CD4-positive, alpha-beta memory T cell (primary cell): Measurements from ENCODE around the gene SERINC3. TPM values are rescaled to one million over a fixed set of nuclear protein-coding genes. Genes with fewer than 3 reads are reported as not detected.

Experiments
- CTCF ChIA-PET: fragments of 350-600 bp; sonication (Branson Sonifier 250); formaldehyde crosslinking; loops from one replicate; lab custom pipeline; 2021; ENCODE audit warnings: inconsistent platforms; ENCODE audit not compliant: partially characterized antibody; lab: Charles Lee
- POLR2A ChIA-PET: fragments of 350-600 bp; sonication (Branson Sonifier 250); formaldehyde crosslinking; loops from one replicate; lab custom pipeline; 2021; ENCODE audit not compliant: partially characterized antibody; lab: Charles Lee
- DNase-seq, 5 donors: peaks; one replicate each; pipeline versions ENCODE4 v3.0.0 to v3.0.0-alpha.2; 2020 to 2022; ENCODE audit warnings: mixed read lengths in 1 of 5
- H3K27ac ChIP-seq: one replicate; pipeline ENCODE4 v1.7.0; 2013; ENCODE audit warnings: low read depth, low read length
- H3K27me3 ChIP-seq: 2 replicates; pipeline ENCODE4 v1.7.0; 2013; ENCODE audit warnings: mild to moderate bottlenecking, low read length, moderate library complexity; ENCODE audit not compliant: insufficient read depth
- H3K36me3 ChIP-seq: 2 replicates; pipeline ENCODE4 v1.7.0; 2013; ENCODE audit warnings: mild to moderate bottlenecking, low read length, moderate library complexity; ENCODE audit not compliant: insufficient read depth
- H3K4me1 ChIP-seq: 2 replicates; pipeline ENCODE4 v1.7.0; 2013; ENCODE audit warnings: mild to moderate bottlenecking, low read length, moderate library complexity; ENCODE audit not compliant: insufficient read depth
- H3K4me3 ChIP-seq, 2 donors: one replicate each; pipeline ENCODE4 v1.7.0; 2013; ENCODE audit warnings: low read length in 2 of 2, mild to moderate bottlenecking in 1 of 2
- H3K9me3 ChIP-seq, 2 donors: one replicate each; pipeline ENCODE4 v1.7.0; 2013; ENCODE audit warnings: low read length in 2 of 2, control low read depth in 1 of 2; ENCODE audit not compliant: control insufficient read depth in 1 of 2
- H3K27ac Mint-ChIP-seq, 7 donors: one replicate each; pipeline ENCODE4 v1.8.0; 2020 to 2021; ENCODE audit warnings: mixed read lengths in 7 of 7, mild to moderate bottlenecking in 6 of 7, inconsistent platforms in 3 of 7, moderate library complexity in 3 of 7
- H3K27me3 Mint-ChIP-seq, 2 donors: one replicate each; pipeline ENCODE4 v1.8.0; 2020 to 2021; ENCODE audit warnings: mixed read lengths in 2 of 2
- H3K36me3 Mint-ChIP-seq, 2 donors: one replicate each; pipeline ENCODE4 v1.8.0; 2020 to 2021; ENCODE audit warnings: mixed read lengths in 2 of 2, inconsistent platforms in 1 of 2, mild to moderate bottlenecking in 1 of 2
- H3K4me1 Mint-ChIP-seq, 4 donors: one replicate each; pipeline ENCODE4 v1.8.0; 2020 to 2021; ENCODE audit warnings: mixed read lengths in 4 of 4, mild to moderate bottlenecking in 1 of 4
- H3K4me3 Mint-ChIP-seq, 8 donors: one replicate each; pipeline ENCODE4 v1.8.0; 2020 to 2021; ENCODE audit warnings: mixed read lengths in 8 of 8, mild to moderate bottlenecking in 7 of 8, moderate library complexity in 6 of 8, inconsistent platforms in 3 of 8
- H3K9me3 Mint-ChIP-seq, 8 donors: one replicate each; pipeline ENCODE4 v1.8.0; 2020 to 2021; ENCODE audit warnings: mixed read lengths in 8 of 8, mild to moderate bottlenecking in 5 of 8, inconsistent platforms in 3 of 8, moderate library complexity in 1 of 8
- intact Hi-C: fragments of 100-400 bp; cut with micrococcal nuclease; formaldehyde crosslinking; loops from one replicate; pipeline ENCODE4 v1.15.1; 2023
- polyA plus RNA-seq, 2 donors: library from polyadenylated mRNA; unstranded; fragments of 300-500 nt; fragmentation: Illumina TruSeq; gene quantifications; one replicate each; pipeline ENCODE4 v1.2.3, GENCODE V29; 2021
- total RNA-seq, 2 experiments: library from RNA; stranded (reverse); gene quantifications; one replicate each; pipeline ENCODE4 v1.2.3, GENCODE V29; 2021

The SERINC3 gene
- total and polyA plus RNA-seq, 4 experiments from 2014 or later = 84.8 to 212 (median 137) TPM

DNA sequence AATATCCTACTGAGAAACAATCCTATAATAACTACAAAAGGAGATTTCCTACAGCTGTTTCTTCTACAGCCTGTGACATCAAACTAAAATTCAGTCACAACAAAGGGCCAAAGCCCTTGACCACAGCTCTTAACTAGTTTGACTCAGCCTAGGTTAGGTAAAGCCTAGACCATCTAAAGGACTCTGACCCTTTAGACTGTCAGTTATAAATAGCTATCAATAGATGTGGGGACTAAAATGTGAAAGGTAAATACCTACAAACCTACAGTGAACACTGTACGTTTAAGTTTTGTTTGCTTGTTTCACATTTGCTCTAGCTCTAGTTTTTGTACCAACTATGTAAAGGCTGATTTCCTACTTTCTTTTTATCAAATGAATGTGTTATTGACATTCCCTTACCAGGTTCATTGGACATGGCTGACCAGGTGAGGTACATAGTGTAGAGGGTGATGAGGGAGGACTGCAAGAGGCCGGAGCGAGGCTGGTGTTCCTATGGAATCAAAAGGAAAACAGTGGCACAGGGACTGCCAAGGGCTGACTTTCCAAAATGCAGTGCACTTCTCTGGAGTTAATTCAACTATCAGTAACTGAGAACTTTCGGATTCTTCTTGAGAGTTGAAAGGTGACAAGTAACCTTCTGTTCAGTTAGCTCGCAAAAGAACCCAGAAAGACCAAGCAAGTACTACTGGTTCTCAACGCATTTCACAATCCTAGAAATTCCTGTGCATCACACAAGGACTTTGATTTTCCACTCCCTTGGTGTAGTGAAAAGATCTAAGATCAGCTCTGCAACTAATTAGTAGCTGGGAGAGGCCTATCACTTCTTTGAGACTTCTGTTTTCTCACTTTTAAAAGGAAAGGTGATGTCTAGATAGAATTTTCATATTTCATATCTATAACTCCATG, 17.2 kb downstream of the SERINC3 start:
- H3K36me3 ChIP-seq = peaks cover 68% of the 10 kb centered on the region
- CTCF ChIA-PET = interaction anchor here (1.3 kb wide), 1 partner anchor 17 kb away, joined by 5 read pairs; the partner anchor contains the start of gene SERINC3
- Mint-ChIP-seq H3K36me3 (peaks cover 51 to 73% of the 10 kb centered on the region in 2 donors), H3K27ac (peak overlapping the region in 2 of 7 donors; percentile 43 to 60), H3K4me1 (peaks cover 0 to 2% (median under 1%) of the 10 kb centered on the region in 4 donors), H3K27me3 (no peaks in the 10 kb centered on the region), H3K4me3 (no peak overlapping the region), H3K9me3 (no peaks in the 10 kb centered on the region)
- no peaks in the 10 kb centered on the region for H3K9me3 ChIP-seq
- intact Hi-C loops = no loop called here
- H3K27ac ChIP-seq = no peak overlapping the region
- DNase-seq = no peak
- H3K4me1 ChIP-seq = no peaks in the 10 kb centered on the region
- H3K27me3 ChIP-seq = no peaks in the 10 kb centered on the region
- no peak overlapping the region for H3K4me3 ChIP-seq
- POLR2A ChIA-PET = no interaction called here

DNA sequence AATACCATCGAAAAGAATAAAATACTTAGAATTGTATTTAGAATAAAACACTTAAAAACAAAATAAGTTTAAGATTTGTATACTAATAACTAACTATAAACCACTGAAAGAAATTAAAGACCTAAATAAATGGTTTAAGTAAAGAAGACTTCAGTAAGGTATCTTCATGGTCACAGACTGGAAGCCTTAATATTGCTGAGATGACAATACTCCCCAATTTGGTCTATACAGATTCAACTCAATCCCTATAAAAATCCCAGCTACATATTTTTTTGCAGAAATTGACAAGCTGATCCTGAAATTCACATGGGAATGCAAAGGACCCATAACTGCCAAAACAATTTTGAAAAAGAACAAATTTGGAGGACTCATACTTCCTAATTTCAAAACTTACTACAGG, 18.9 kb downstream of the SERINC3 start:
- ChIA-PET CTCF (no interaction called here), POLR2A (interaction anchor here (0.7 to 1.2 kb wide), 2 partner anchors 18 to 28 kb away, joined by 3 to 5 read pairs; partner anchors contain the start of gene SERINC3)
- peaks cover 54 to 73% of the 10 kb centered on the region in 2 donors for H3K36me3 Mint-ChIP-seq
- intact Hi-C loops = no loop called here
- H3K4me3 ChIP-seq = no peak overlapping the region
- H3K36me3 ChIP-seq = peaks cover 72% of the 10 kb centered on the region
- no peak for DNase-seq
- H3K4me1 ChIP-seq = no peaks in the 10 kb centered on the region
- H3K9me3 Mint-ChIP-seq = no peaks in the 10 kb centered on the region
- H3K27me3 ChIP-seq = no peaks in the 10 kb centered on the region
- peak overlapping the region in 2 of 7 donors; percentile 6 to 78 for H3K27ac Mint-ChIP-seq
- H3K27me3 Mint-ChIP-seq = no peaks in the 10 kb centered on the region
- H3K27ac ChIP-seq = no peak overlapping the region
- H3K4me1 Mint-ChIP-seq = peaks cover 0 to 3% (median 0%) of the 10 kb centered on the region in 4 donors
- H3K9me3 ChIP-seq = no peaks in the 10 kb centered on the region
- no peak overlapping the region for H3K4me3 Mint-ChIP-seq

DNA sequence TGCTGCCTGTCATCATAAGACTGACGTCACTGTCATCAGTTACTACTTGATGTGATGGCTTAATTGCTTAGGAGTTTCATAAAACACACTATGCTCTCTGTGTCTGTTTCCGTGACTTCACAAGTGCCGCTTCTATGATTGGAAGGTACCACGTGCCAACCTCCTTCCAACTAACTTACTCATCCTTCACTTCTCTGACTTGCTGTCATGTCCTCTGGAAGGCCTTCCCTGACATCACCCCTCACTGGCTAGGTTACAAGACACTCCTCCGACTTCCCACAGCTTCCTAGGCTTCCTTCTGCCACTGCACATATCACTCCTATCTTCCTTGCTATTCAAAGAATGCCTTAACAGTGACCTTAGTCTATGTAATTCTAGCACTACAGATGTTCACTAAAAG, 20.4 kb downstream of the SERINC3 start:
- Histone ChIP-seq H3K27ac (no peak overlapping the region), H3K36me3 (peaks cover 75% of the 10 kb centered on the region)
- H3K36me3 Mint-ChIP-seq = peaks cover 56 to 74% of the 10 kb centered on the region in 2 donors

DNA sequence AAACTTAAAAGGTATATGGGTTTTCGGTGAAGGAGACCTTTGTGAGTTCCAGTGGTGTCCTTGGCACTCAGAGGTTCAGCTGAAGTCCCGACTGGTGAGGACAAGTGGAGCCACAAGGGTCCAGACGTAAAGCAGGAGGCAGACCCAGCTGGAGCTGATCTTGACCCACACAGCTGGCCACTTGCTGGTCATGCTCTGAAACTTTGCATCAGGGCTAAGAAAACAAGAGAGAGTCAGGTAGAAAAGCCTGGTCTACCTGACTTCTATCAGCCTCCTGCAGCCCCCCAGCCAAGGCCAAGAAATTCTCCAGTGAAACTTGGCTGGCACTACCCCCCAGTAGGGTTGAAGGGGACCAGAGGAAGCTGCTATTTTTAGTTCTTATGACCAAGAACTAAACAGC, 21.6 kb downstream of the SERINC3 start:
- no peaks in the 10 kb centered on the region for H3K4me1 ChIP-seq
- H3K27ac ChIP-seq = no peak overlapping the region
- no peak for DNase-seq
- peak overlapping the region in 2 of 7 donors; percentile 29 to 65 for H3K27ac Mint-ChIP-seq
- H3K9me3 ChIP-seq = no peaks in the 10 kb centered on the region
- ChIA-PET POLR2A (interaction anchor here (1.1 kb wide), 1 partner anchor 22 kb away, joined by 5 read pairs; the partner anchor contains the start of gene SERINC3), CTCF (no interaction called here)
- H3K36me3 ChIP-seq = peaks cover 86% of the 10 kb centered on the region
- H3K4me3 Mint-ChIP-seq = no peak overlapping the region
- H3K4me3 ChIP-seq = no peak overlapping the region
- H3K4me1 Mint-ChIP-seq = peaks cover 0 to 4% (median 3%) of the 10 kb centered on the region in 4 donors
- intact Hi-C loops = no loop called here
- no peaks in the 10 kb centered on the region for H3K9me3 Mint-ChIP-seq
- H3K36me3 Mint-ChIP-seq = peaks cover 68 to 86% of the 10 kb centered on the region in 2 donors
- no peaks in the 10 kb centered on the region for H3K27me3 ChIP-seq
- no peaks in the 10 kb centered on the region for H3K27me3 Mint-ChIP-seq

More for the DNA sequence above, 20.4 kb downstream of the SERINC3 start:
- Mint-ChIP-seq H3K27me3 (no peaks in the 10 kb centered on the region), H3K27ac (peak overlapping the region in 4 of 7 donors; percentile 4 to 85 (median 44)), H3K4me1 (peaks cover 0 to 4% (median 2%) of the 10 kb centered on the region in 4 donors), H3K9me3 (no peaks in the 10 kb centered on the region), H3K4me3 (no peak overlapping the region)
- Histone ChIP-seq H3K9me3 (no peaks in the 10 kb centered on the region), H3K27me3 (no peaks in the 10 kb centered on the region), H3K4me3 (no peak overlapping the region), H3K4me1 (no peaks in the 10 kb centered on the region)
- POLR2A ChIA-PET = interaction anchor here (1.1 kb wide), 1 partner anchor 21 kb away, joined by 5 read pairs; the partner anchor contains the start of gene SERINC3
- DNase-seq = no peak
- CTCF ChIA-PET = interaction anchor here (0.9 to 1.1 kb wide), 2 partner anchors 10 to 13 kb away, joined by 3 read pairs; no protein-coding TSS in a partner anchor
- intact Hi-C loops = no loop called here

DNA sequence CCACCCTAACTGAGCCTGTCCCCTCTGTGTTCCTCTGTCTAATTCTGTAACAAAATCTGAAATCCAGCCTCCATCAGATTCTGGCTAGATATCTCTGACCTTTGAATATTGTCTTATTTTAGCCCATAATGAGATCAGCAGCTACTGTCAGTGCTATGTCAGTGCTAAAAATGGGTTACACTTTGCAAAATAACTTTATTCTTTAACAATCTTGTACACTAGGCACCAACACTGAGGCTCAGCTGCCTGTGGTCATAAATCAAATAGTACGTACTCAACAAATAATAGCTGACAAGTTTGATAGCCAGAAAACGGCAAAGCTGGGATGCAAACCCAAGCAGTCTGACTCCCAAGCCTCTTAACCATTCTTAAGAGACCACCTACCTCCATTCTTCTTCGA, 24.1 kb downstream of the SERINC3 start:
- Mint-ChIP-seq H3K9me3 (no peaks in the 10 kb centered on the region), H3K27me3 (no peaks in the 10 kb centered on the region), H3K4me1 (peaks cover 0 to 4% (median 3%) of the 10 kb centered on the region in 4 donors), H3K4me3 (no peak overlapping the region), H3K36me3 (peaks cover 72 to 87% of the 10 kb centered on the region in 2 donors), H3K27ac (peak overlapping the region in 3 of 7 donors; percentile 36 to 78 (median 39))
- ChIA-PET POLR2A (no interaction called here), CTCF (no interaction called here)
- H3K27me3 ChIP-seq = no peaks in the 10 kb centered on the region
- H3K4me3 ChIP-seq = no peak overlapping the region
- no peaks in the 10 kb centered on the region for H3K9me3 ChIP-seq
- DNase-seq = no peak
- intact Hi-C loops = no loop called here
- H3K27ac ChIP-seq = no peak overlapping the region
- H3K36me3 ChIP-seq = peaks cover 80% of the 10 kb centered on the region
- H3K4me1 ChIP-seq = no peaks in the 10 kb centered on the region

DNA sequence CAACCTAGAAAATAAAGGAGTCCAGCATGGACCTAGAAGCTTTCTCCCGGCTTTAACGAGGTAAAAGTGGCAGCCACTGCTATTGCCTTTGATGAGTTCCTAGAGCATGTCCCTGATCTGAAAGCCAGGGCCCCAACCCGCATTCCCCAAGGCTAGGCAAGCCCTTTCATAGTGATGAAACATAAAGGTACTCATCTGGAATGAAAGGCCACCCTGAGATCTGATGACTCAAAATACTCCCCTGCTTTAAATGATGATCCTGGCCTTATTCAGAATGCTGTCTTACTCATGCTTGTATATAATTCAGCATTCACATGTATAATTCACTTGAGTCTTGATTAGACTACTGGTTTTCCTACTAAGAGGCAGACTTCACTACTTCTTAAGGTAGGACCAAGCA, 24.9 kb downstream of the SERINC3 start:
- Mint-ChIP-seq H3K27me3 (no peaks in the 10 kb centered on the region), H3K27ac (peak overlapping the region; percentile 9 to 82 (median 65))
- intact Hi-C loops = no loop called here

DNA sequence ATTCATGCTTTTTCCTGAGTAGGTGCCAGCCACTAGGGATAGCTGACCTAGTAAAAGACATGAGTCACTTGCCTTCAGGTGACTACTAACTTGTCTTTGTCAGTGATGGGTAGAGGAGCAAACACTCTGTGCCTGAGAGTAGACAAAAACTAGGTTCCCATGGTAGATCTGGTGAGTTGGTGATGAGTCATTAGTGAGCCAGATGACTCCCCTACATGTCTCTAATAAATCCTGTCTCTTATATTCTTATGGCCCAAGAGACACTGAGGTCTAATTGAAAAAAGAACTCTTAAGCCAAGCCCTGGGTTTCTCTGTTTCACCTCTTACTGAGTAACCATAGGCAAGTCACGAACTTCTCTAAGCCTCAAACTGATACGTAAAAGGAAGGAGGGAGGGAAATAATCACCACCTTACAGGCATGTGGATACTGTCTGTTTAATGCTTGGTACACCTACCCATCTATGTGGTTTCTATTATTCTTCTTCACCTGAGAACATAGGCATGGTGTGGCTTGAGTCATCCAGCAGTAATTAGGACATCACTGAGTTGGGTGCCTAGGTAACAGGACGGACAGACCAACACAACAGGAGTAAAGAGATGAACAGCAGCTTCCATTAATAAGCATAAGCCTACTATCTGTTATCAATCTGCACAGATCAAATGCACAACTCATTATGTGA, 25.9 kb downstream of the SERINC3 start:
- Mint-ChIP-seq H3K27ac (peak overlapping the region; percentile 9 to 81 (median 69)), H3K27me3 (no peaks in the 10 kb centered on the region), H3K36me3 (peaks cover 67 to 88% of the 10 kb centered on the region in 2 donors), H3K4me3 (no peak overlapping the region), H3K9me3 (no peaks in the 10 kb centered on the region), H3K4me1 (peaks cover 5 to 13% (median 6%) of the 10 kb centered on the region in 4 donors)
- ChIA-PET CTCF (no interaction called here), POLR2A (no interaction called here)
- intact Hi-C loops = no loop called here
- H3K4me1 ChIP-seq = no peaks in the 10 kb centered on the region
- no peak for DNase-seq
- H3K27ac ChIP-seq = no peak overlapping the region
- peaks cover 80% of the 10 kb centered on the region for H3K36me3 ChIP-seq
- H3K27me3 ChIP-seq = no peaks in the 10 kb centered on the region
- no peak overlapping the region for H3K4me3 ChIP-seq
- H3K9me3 ChIP-seq = no peaks in the 10 kb centered on the region

More for the DNA sequence above, 24.9 kb downstream of the SERINC3 start:
- H3K4me1 ChIP-seq = no peaks in the 10 kb centered on the region
- Mint-ChIP-seq H3K36me3 (peaks cover 71 to 90% of the 10 kb centered on the region in 2 donors), H3K4me1 (peaks cover 0 to 8% (median 3%) of the 10 kb centered on the region in 4 donors), H3K4me3 (no peak overlapping the region), H3K9me3 (no peaks in the 10 kb centered on the region)
- no peak overlapping the region for H3K4me3 ChIP-seq
- H3K27ac ChIP-seq = no peak overlapping the region
- DNase-seq = no peak
- ChIA-PET POLR2A (no interaction called here), CTCF (no interaction called here)
- peaks cover 79% of the 10 kb centered on the region for H3K36me3 ChIP-seq
- H3K27me3 ChIP-seq = no peaks in the 10 kb centered on the region
- no peaks in the 10 kb centered on the region for H3K9me3 ChIP-seq
